NCI-H526 treated with DMSO at 0.1 percent for 48 hours (cell line): ENCODE results near the gene BLNK.
"Not testable (repeated sequence)": the region's sequence is repeated elsewhere in the genome, so short reads cannot be mapped to it uniquely, and the experiment has no call there.

Source experiments
- DNase-seq: peaks from one replicate; lab custom pipeline; 2025; lab: John Stamatoyannopoulos, UW

BLNK gene

GRCh38 chr10:96271016-96271815 lies at the start of gene BLNK:
Gene BLNK, minus strand, starts transcription at chr10:96271569. Its CDS starts 171 bp downstream, at chr10:96271398.
- DNase-seq: no peak

GRCh38 chr10:96319754-96320474 lies 48.5 kb upstream of the BLNK start:
- DNase-seq: no peak

GRCh38 chr10:96317067-96317833 lies 45.9 kb upstream of the BLNK start:
- no peak for DNase-seq

DNA sequence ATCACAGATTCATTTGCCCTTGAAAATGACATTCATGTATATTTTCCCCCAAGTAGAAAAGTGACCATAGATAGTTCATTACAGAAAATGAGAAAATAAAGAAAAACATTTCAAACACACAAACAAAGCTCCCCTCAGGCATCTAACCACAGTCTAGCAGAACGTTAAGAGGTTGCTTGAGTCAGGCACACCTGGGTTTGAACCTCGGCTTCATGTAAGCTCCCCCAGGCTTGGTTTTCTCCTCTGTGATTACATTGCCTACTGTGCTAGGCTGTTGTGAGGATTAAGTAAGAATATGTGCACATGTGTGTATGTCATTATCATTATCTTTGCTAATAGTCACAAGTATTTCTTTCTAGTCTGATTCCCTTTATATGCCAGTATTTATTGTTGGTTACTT lies 42.0 kb upstream of the BLNK start:
- no peak for DNase-seq

DNA sequence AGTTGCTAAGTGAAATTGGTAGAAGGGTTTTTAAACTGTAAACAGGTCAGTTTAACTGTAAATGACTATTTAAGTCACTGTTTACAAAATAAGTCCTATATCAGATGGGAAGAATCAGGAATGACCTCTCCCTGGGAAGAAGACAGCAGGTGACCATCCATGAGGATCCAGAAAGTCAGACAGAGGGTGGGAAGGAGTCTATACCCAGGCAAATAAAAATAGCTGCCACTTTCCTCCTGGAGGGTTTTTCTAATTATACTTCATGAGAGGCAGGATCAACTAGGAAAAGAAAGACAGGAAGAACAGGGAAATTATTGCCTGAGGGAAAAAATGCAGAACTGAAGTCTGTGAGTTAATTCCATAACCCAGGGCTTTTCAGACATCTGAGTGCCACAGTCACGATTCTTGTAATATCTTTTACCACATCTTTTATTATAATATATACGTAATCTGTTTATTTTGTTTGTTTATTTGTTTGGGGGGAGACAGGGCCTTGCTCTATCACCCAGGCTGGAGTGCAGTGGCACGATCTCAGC lies 39.9 kb upstream of the BLNK start:
- DNase-seq: no peak

DNA sequence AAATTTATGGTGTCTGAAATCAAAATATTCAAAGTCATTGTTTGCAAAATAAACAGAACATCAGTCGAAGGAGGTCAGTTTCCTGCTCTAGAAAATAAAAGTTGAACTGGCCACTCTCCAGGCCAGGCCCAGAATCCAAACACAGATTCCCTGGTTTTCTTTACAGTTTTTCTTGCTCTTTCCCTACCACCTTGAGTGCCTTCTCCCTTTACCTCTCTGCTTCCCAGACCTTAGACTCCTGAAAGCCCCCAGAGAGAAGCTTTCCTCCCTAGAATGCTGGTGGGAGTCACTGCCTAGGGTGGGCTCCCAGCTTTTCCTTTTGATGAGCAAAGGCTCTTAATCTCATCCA lies 38.9 kb upstream of the BLNK start:
- DNase-seq: no peak

DNA sequence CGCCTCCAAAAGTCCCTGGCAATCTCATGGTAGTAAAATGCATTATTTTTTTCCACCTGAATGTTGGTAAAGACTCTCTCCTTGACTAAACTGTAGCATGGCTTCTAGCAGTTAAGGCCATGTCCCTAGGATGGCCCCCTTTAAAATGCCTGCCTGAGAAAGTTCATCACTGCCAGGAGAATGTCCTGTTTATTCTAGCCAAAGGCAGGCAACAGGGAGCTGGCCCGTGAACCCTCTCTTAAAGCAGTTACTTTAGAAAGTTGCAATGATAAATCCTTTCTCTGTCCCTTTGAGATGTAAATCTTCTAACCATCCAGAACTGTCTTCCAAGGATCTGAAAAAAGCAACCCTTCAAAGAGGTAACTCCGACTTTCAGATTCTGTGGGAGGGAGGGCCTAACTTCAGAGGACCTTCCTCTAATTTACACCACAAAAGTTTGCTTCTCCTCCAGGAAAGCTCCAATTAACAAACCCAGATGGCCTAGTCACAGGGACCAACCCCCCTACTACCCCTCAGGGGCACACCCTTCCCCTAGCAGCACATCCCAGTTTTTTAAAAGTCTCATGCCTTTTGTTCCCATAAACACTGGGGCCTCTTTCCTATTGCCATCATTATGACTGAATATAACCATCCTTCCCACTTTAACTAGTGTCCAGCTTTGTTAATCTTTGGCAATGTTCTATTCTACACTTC lies 38.4 kb upstream of the BLNK start:
- no peak for DNase-seq

- not testable (repeated sequence) for DNase-seq
Observed at GRCh38 chr10:96308854-96309253, 37.5 kb upstream of the BLNK start.

- no peak for DNase-seq
Observed at GRCh38 chr10:96306516-96306915, 35.1 kb upstream of the BLNK start.

GRCh38 chr10:96305019-96305418 lies 33.6 kb upstream of the BLNK start:
- no peak for DNase-seq

DNA sequence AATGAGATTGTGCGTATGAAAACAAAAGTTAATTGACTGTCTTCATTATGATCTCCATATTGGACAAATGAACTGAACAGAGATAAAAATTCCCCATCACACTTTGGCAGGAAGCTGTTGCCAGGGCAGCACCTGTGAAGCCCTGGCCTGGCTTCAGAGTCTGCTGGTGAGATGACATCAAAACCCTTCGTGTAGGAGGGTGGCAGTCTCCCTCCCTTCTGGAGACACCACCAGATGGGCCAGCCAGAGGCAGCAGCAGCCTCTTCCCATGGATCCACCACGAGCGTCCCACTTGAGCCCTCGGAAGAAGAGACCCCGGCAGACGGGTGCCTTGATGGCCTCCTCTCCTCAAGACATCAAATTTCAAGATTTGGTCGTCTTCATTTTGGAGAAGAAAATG lies 32.9 kb upstream of the BLNK start, which contains the start of gene DNTT:
TSS of gene DNTT (plus strand) at position 205 of the 400 bp plus-strand sequence. CDS start at position 269, 64 bp downstream.
- DNase-seq: no peak

- no peak for DNase-seq
Observed at GRCh38 chr10:96301616-96302015, 30.2 kb upstream of the BLNK start.

DNA sequence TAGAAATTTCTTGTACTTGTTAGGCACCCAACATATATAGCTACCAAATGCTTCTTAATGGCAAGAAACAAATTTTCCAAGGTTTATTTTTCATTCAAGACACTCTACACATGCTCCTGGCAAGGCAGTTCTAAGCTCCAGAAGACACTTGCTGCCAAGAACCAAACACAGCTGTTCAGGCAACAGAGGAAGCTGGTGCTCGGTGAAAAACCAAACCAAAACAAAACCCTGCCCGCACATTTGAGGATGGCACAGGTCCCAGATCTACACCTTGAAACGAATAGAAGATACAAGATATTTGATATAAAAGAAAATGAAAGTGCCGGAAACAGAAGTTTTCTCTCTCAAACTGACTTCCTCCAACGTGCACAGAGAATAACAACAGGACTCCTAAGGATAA lies 28.0 kb upstream of the BLNK start:
- DNase-seq: no peak

DNA sequence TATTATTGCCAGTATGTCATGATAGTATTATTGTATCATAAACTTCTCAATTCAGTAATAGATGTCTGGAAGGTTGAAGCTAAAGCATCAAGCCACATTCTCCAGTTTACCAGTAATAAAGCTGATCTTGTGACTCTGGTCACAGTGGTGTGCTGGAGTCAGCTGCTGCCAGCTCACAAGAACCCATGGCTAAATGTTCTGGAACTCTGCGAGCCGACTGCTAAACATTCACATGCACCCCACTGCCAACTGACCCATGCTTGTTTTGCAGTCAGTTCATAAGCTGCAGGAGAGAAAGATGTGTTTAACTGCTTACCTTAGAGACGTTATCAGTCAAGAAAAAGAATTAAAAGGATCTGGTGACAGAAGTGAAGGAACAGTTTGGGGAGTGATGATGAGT lies 27.0 kb upstream of the BLNK start:
- DNase-seq: no peak

DNA sequence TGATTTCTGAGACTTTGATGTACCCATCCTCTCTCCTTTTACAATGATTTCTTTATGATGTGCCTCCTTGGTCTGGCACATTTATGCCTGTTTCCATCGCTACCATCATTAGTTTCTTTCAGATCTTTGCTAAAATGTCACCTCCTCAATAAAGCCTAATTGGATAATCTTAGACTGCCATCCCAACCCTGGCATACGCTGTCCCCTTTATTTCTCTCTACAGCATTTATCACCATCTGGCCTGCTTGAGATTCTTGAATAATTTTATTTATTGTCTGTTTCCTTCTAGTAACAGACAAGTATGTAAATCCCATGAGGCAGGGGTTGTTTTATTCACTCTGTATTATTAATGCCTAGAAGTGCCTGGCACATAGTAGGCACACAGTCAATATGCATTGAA lies 26.1 kb upstream of the BLNK start:
- no peak for DNase-seq

DNA sequence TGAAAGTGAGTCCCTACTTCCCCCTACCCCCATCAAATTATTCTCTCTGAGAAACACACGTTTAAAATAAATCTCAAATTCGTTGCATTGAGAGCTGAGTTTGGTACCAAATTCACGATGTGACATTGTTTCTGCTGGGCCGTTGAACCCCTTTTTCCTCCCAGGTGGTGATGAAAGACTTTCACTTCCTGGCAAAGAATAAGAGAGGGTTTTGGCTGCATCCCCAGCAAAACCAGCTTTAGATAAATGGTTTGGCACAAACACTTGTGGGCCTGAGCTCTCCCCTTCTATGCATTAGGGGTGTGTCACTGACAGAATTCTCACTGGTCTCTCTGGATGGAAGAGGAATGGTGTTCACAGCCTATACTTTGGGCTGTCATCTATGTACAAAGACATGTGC lies 24.1 kb upstream of the BLNK start:
- DNase-seq: no peak

DNA sequence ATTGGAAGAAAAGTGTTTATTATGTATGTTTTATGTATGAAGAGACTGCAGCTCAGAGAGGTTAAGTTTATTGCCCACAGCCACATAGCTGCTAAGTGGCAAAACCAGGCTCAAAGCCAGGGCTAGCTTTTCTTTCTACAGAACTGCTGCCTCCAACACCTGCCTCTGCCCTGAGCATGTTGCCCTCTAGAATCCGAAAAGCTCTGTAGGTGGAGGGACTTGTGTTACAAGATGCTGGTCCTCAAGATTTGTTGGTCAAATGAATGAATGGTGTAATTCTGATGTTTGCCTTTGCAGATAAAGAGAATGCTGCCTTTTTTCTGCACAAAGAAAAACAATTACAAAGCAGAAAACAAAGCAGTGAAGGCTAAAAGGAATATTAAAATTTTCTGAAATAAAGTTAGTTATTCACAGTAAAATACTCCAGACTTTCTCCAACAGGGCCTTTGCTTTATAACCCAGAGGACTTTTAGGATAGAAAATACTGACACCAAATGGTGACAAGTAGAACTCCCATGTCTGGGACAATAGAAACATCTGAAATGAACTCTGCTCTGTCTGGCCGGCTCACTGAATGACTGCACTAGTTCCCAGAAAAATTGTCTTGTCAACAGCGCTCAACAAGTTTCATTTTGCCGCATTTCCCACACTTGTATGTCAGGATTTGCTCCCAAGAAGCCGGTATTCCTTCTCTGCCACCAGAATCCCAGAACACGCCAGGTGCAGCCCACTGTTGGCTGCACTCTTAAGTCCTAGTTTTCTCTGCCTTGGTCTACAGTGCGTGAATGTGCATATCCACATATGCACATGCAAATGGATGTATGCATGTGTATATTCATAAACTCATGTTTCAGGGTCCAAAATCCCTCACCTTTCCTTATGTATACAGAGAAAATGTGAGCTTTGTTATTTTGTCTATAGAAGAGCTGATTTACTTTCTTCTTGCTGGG lies 21.9 kb upstream of the BLNK start:
- DNase-seq: peak; percentile 34

DNA sequence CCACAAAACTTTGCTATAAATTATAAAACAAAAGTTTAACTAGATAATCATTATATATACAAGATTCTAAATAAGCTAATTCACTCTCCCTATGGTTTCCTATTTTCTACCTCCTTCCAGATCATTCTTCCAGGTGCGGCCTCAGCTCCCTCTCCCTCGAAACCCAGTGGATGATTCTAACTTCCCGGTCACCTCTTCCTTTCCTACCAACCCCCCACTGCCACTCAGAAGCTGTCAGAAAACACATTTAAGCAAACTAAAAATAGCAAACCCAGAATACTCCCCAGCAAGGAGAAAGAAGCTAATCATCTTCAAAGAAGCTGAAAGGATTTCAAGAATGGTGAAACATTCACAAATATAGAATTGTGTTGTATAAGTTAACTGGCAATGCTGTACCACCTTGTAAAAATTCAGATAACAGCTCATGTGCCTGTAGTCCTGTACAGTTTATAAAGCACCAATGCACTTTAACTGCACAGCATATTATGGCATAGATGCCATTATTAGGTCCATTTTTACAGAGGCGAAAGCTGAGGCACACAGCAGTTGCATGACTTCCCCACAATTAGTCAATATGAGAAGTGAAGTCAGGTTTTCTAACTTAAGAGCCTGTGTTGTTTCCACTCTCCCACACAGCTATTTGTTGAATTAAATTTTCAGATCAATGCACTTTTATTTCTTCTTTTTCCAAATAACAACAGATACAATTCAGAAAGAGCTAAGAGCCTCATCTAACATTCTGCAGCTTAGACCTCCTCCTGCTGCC lies 19.2 kb upstream of the BLNK start:
- DNase-seq: no peak

DNA sequence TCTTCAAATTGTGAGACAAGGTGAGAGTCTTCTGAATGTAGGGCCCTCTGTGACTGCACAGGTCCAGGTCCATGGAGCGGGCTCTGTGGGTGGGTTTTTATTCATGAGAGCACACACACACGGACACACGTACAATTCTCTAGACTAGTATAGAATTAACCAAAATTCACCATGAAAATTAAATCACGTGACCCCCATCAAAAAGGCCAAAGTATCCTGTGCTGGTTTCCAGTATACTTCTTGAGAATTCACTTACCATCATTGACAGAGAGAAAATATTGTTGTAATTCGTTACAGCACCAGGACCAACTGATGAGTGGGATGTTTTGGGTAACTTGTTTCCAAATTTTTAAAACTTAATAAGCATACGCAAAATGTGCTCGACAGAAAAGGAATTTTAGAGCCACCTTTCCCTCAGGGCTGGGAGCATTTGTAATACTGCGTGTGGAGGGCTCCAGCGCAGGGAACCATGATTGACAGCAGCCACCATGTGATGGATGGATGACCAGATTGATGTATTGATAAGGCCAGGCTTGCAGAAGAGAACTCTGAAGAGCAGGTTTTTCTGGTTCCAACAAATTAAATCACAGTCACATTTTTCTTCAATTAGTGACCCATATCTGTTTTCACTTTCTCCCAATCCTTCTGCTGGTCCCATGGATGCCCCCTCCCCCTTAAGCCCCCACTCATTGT lies 18.0 kb upstream of the BLNK start:
- DNase-seq: no peak
